Heart right ventricle (tissue), 16 donors: ENCODE measurements around the gene ING5. TPM values are rescaled to one million over a fixed set of nuclear protein-coding genes. Genes with fewer than 3 reads are reported as not detected.

Source experiments
- ATAC-seq, 8 donors: fragments of 200-7000 bp; cut with Tn5 transposase; one replicate each; pipeline ENCODE4 v1.9.1; 2020; ENCODE audit warnings: mild to moderate bottlenecking in 8 of 8, moderate library complexity in 8 of 8, moderate number of reproducible peaks in 1 of 8
- DNase-seq, 2 donors: peaks; one replicate each; pipeline ENCODE4 v3.0.0-alpha.2; 2020
- H3K27ac ChIP-seq, 10 donors: fragments of 200-600 bp; sonication (generic) in 2 of 10; one replicate each; pipeline versions ENCODE4 v1.5.0 to v1.8.0; 2020 to 2022; ENCODE audit warnings: mild to moderate bottlenecking in 3 of 10
- H3K27me3 ChIP-seq, 7 donors: fragments of 200-600 bp; one replicate each; pipeline ENCODE4 v1.8.0; 2021 to 2022; ENCODE audit warnings: mild to moderate bottlenecking in 2 of 7
- H3K36me3 ChIP-seq, 9 donors: fragments of 200-600 bp; sonication (generic) in 1 of 9; one replicate each; pipeline versions ENCODE4 v1.5.0 to v1.8.0; 2020 to 2022; ENCODE audit warnings: mild to moderate bottlenecking in 2 of 9
- H3K4me1 ChIP-seq, 9 donors: fragments of 200-600 bp; sonication (generic) in 1 of 9; one replicate each; pipeline versions ENCODE4 v1.5.0 to v1.8.0; 2020 to 2022; ENCODE audit warnings: mild to moderate bottlenecking in 4 of 9
- H3K4me3 ChIP-seq, 10 donors: fragments of 200-600 bp; sonication (generic) in 2 of 10; one replicate each; pipeline versions ENCODE4 v1.5.0 to v1.8.0; 2020 to 2022; ENCODE audit warnings: mild to moderate bottlenecking in 7 of 10, moderate library complexity in 2 of 10
- H3K9me3 ChIP-seq, 11 donors: fragments of 200-600 bp in 10 of 11; sonication (generic) in 2 of 11; one replicate each; pipeline versions ENCODE4 v1.5.0 to v1.8.0; 2013 to 2022; ENCODE audit warnings: mild to moderate bottlenecking in 2 of 11, control low read depth in 1 of 11, moderate library complexity in 1 of 11
- WGBS, 2 donors: extraction: QIAGEN DNeasy Blood & Tissue Kit; methylation state at CpG; one replicate each; pipeline ENCODE4 v1.1.7; 2013; ENCODE audit warnings: inconsistent platforms in 1 of 2; 5-methylcytosine and 5-hydroxymethylcytosine counted together
- intact Hi-C, 10 donors: fragments of 100-400 bp; cut with DNase I; formaldehyde crosslinking; loops; one replicate each; pipeline versions ENCODE4 v1.11.1 to v1.14.2; 2022
- polyA plus RNA-seq, 2 donors: library from polyadenylated mRNA; stranded (reverse); fragments of 200-250 nt; gene quantifications; one replicate each; pipeline ENCODE4 v1.2.3, GENCODE V29; 2013
- total RNA-seq, 10 donors: library from RNA; stranded (reverse); fragmentation: NEBNext Ultra II Directional in 3 of 10; extraction: Animal tissue kit (Norgen Biotek cat#: 25700) in 3 of 10; gene quantifications; one replicate each; pipeline versions ENCODE4 v1.2.1 to v1.2.4, GENCODE V29; 2021 to 2023
- TF ChIP-seq, protein P1 (sequence below), 9 donors: fragments of 200-600 bp; sonication (generic) in 2 of 9; IDR thresholded peaks; one replicate each; pipeline versions ENCODE4 v1.5.0 to v1.8.0; 2021 to 2022; ENCODE audit warnings: antibody characterized with exemption in 9 of 9, mild to moderate bottlenecking in 5 of 9, moderate library complexity in 1 of 9
- donor health status: Arrhythmogenic right ventricular cardiomyopathy.
- donor health status: ischemic (EF 13 %, LVEDD 7.1; RV severe dilation, severe dysfunction).
- donor health status: healthy with polysubstance abuse.
- donor health status: DM: no; HTN: yes; CAD: no.
- donor health status: DM: no; HTN: no; CAD: no.
- donor health status: ischemic (EF 25% LVEDD 6.9; RV normal size, moderate dysfunction).
- donor health status: ischemic (EF 25% LVEDD 5.7; RV mildly dilated, moderate dysfunction).
- donor health status: healthy.
- donor health status: DM: yes; HTN: yes; CAD: no.
- donor health status: Ischemic cardiomyopathy.
- donor health status: ischemic (EF 35%, LVEDD 5.7; RV mildly dilated, moderate dysfunction).
- donor health status: nonischemic (EF 11% LVEDD 7.7; RV severe dilation, severe dysfunction).
- donor health status: DM: yes; HTN: yes; CAD: no.
- donor health status: PGD.
- donor health status: ischemic (EF 29% LVEDD 5.4; RV normal size, mild dysfunction).
- donor health status: nonischemic (EF 23%, LVEDD 6.1; RV moderate dilation, normal function).

ING5 gene
- total and polyA plus RNA-seq, 12 donors, result 10.4 to 49.9 (median 17.5) TPM

- Histone ChIP-seq H3K27ac (no peak overlapping the region), H3K4me1 (peaks cover 0 to 10% (median 0%) of the 10 kb centered on the region in 9 donors), H3K36me3 (peaks cover 0 to 54% (median 9%) of the 10 kb centered on the region in 9 donors), H3K9me3 (peaks cover 0 to 6% (median 0%) of the 10 kb centered on the region in 11 donors), H3K4me3 (no peak overlapping the region), H3K27me3 (no peaks in the 10 kb centered on the region)
- WGBS, 2 donors, result 92 to 98% methylated on average over 24 of the region's 24 CpGs
- intact Hi-C loops, result no loop called here
- ATAC-seq, result peak in 1 of 8 donors; percentile 12
- no peak for DNase-seq
- TF ChIP-seq, protein P1, sequence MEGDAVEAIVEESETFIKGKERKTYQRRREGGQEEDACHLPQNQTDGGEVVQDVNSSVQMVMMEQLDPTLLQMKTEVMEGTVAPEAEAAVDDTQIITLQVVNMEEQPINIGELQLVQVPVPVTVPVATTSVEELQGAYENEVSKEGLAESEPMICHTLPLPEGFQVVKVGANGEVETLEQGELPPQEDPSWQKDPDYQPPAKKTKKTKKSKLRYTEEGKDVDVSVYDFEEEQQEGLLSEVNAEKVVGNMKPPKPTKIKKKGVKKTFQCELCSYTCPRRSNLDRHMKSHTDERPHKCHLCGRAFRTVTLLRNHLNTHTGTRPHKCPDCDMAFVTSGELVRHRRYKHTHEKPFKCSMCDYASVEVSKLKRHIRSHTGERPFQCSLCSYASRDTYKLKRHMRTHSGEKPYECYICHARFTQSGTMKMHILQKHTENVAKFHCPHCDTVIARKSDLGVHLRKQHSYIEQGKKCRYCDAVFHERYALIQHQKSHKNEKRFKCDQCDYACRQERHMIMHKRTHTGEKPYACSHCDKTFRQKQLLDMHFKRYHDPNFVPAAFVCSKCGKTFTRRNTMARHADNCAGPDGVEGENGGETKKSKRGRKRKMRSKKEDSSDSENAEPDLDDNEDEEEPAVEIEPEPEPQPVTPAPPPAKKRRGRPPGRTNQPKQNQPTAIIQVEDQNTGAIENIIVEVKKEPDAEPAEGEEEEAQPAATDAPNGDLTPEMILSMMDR (IDR thresholded peaks at IDR 0.05), result no peak
Measured at GRCh38 chr2:241744028-241744754, 42.4 kb downstream of the ING5 start.

- ATAC-seq (no peak), DNase-seq (no peak)
- TF ChIP-seq, protein P1 (IDR thresholded peaks at IDR 0.05), result no peak
- Histone ChIP-seq H3K4me3 (no peak overlapping the region), H3K4me1 (peaks cover 0 to 8% (median 2%) of the 10 kb centered on the region in 9 donors), H3K27ac (no peak overlapping the region), H3K9me3 (peaks cover 0 to 6% (median 0%) of the 10 kb centered on the region in 11 donors), H3K27me3 (no peaks in the 10 kb centered on the region), H3K36me3 (peaks cover 0 to 61% (median 9%) of the 10 kb centered on the region in 9 donors)
- WGBS, 2 donors, result 90 to 95% methylated on average over 13 of the region's 13 CpGs
- intact Hi-C loops, result no loop called here
Measured at GRCh38 chr2:241745276-241745675, 43.4 kb downstream of the ING5 start.

- intact Hi-C loops, result no loop called here
Measured at GRCh38 chr2:241746084-241746483, 44.2 kb downstream of the ING5 start.

DNA sequence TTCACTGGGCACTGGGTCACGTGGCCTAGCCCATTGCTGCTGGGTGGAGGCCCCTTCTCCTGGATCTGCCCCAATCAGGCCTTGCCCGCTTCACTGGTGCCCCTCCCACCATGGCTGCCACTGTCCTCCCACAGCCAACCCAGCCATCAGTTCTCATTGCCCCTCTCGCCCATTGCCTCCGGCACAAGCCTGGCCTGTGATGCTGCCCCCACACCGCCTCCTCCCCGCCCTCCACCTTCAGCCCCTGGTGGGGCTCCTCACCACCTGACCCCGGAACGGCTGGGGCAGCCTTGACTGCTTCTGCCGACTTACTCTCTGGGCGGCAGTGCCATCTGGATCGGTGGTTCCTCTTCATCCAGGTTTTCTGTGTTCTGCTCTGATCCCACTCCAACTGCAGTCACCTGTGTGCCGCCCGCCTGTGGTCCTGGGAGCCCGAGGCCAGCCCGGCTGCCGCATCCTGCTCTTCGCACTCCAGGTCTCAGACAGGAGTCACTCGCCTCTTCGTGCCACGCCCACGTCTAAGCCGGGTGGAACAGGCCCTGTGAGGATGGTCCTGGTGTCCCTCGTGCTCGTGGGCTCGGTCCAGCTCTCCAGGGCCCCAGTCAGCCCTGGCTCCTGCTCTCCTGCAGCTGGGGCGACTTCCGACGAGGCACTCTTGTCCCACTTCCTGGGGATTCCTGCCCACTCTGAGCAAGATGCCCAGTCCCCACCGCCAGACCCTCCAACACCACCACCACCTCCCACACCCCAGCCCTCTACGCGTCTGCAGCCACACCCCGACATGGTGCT is 46.8 kb downstream of the ING5 start:
- intact Hi-C loops, result no loop called here
- H3K9me3 ChIP-seq, result peaks cover 0 to 6% (median 0%) of the 10 kb centered on the region in 11 donors
- H3K27ac ChIP-seq, result no peak overlapping the region
- H3K36me3 ChIP-seq, result peaks cover 0 to 66% (median 14%) of the 10 kb centered on the region in 9 donors
- 92 to 96% methylated on average over 32 of the region's 32 CpGs for WGBS, 2 donors
- peaks cover 0 to 17% (median 5%) of the 10 kb centered on the region in 9 donors for H3K4me1 ChIP-seq
- ATAC-seq (no peak), DNase-seq (no peak)
- no peaks in the 10 kb centered on the region for H3K27me3 ChIP-seq
- TF ChIP-seq, protein P1 (IDR thresholded peaks at IDR 0.05), result no peak
- no peak overlapping the region for H3K4me3 ChIP-seq

More at GRCh38 chr2:241746084-241746483, 44.2 kb downstream of the ING5 start:
- Histone ChIP-seq H3K9me3 (peaks cover 0 to 6% (median 0%) of the 10 kb centered on the region in 11 donors), H3K4me3 (no peak overlapping the region), H3K27me3 (no peaks in the 10 kb centered on the region), H3K36me3 (peaks cover 0 to 64% (median 9%) of the 10 kb centered on the region in 9 donors), H3K4me1 (peaks cover 0 to 13% (median 5%) of the 10 kb centered on the region in 9 donors), H3K27ac (no peak overlapping the region)
- DNase-seq (no peak), ATAC-seq (no peak)
- WGBS, 2 donors, result 97% methylated on average over 4 of the region's 4 CpGs
- TF ChIP-seq, protein P1 (IDR thresholded peaks at IDR 0.05), result no peak
